CD14-positive monocyte (primary cell): ENCODE results near the gene NIP7. TPM values are rescaled to one million over a fixed set of nuclear protein-coding genes. Genes with fewer than 3 reads are reported as not detected.

Source experiments
- DNase-seq, 3 donors: peaks; one replicate each; pipeline ENCODE4 v3.0.0-alpha.2; 2011 to 2022
- H2AFZ ChIP-seq: 2 replicates; pipeline ENCODE4 v1.6.0; 2012; ENCODE audit warnings: mild to moderate bottlenecking, low read depth, low read length, inconsistent platforms; ENCODE audit not compliant: insufficient read depth, poor library complexity, severe bottlenecking
- H3K27ac ChIP-seq, 2 donors: 1 replicate in 1 of 2; 2 replicates in 1 of 2; pipeline ENCODE4 v1.5.1; 2012 to 2013; ENCODE audit warnings: low read length in 2 of 2, control low read depth in 1 of 2, inconsistent platforms in 1 of 2, low read depth in 1 of 2, mild to moderate bottlenecking in 1 of 2
- H3K27me3 ChIP-seq, 2 donors: one replicate each; pipeline versions ENCODE4 v1.6.0 to v1.6.1; 2011 to 2013; ENCODE audit warnings: low read length in 2 of 2; ENCODE audit not compliant: control insufficient read depth in 2 of 2, insufficient read depth in 2 of 2
- H3K36me3 ChIP-seq, 2 donors: replicated peaks in 1 of 2; 1 replicate in 1 of 2; 2 replicates in 1 of 2; pipeline versions ENCODE4 v1.5.1 to v1.6.1; 2012 to 2013; ENCODE audit warnings: low read length in 2 of 2, control low read depth in 1 of 2, inconsistent platforms in 1 of 2, mild to moderate bottlenecking in 1 of 2; ENCODE audit not compliant: insufficient read depth in 2 of 2, control insufficient read depth in 1 of 2
- H3K4me1 ChIP-seq, 2 donors: 1 replicate in 1 of 2; 2 replicates in 1 of 2; pipeline versions ENCODE4 v1.5.1 to v1.6.1; 2012 to 2013; ENCODE audit warnings: low read length in 2 of 2, control low read depth in 1 of 2, inconsistent platforms in 1 of 2, mild to moderate bottlenecking in 1 of 2, moderate library complexity in 1 of 2; ENCODE audit not compliant: insufficient read depth in 2 of 2, control insufficient read depth in 1 of 2
- H3K4me2 ChIP-seq: replicated peaks from 2 replicates; pipeline ENCODE3; 2012; ENCODE audit warnings: low read length, moderate library complexity, mild to moderate bottlenecking; ENCODE audit not compliant: poor library complexity, severe bottlenecking; ENCODE audit errors: extremely low read depth
- H3K4me3 ChIP-seq, 3 experiments: fragments of 200-600 bp in 1 of 3; sonication (generic) in 1 of 3; replicated peaks in 1 of 3; 1 replicate in 2 of 3; 2 replicates in 1 of 3; pipeline ENCODE4 v1.5.1; 2011 to 2013; ENCODE audit warnings: low read length in 3 of 3, mild to moderate bottlenecking in 3 of 3, control low read depth in 2 of 3, low read depth in 2 of 3, inconsistent platforms in 1 of 3, moderate library complexity in 1 of 3
- H3K79me2 ChIP-seq: 2 replicates; pipeline ENCODE4 v1.6.0; 2012; ENCODE audit warnings: mild to moderate bottlenecking, control low read depth, inconsistent platforms, low read length, moderate library complexity; ENCODE audit not compliant: insufficient read depth
- H3K9ac ChIP-seq: 2 replicates; pipeline ENCODE4 v1.6.0; 2017; ENCODE audit warnings: low read length, mild to moderate bottlenecking; ENCODE audit not compliant: insufficient read depth, poor library complexity, severe bottlenecking
- H3K9me3 ChIP-seq, 2 donors: replicated peaks in 1 of 2; 1 replicate in 1 of 2; 2 replicates in 1 of 2; pipeline versions ENCODE4 v1.5.1 to v1.6.1; 2012 to 2013; ENCODE audit warnings: low read length in 2 of 2, control low read depth in 1 of 2; ENCODE audit not compliant: control insufficient read depth in 1 of 2, insufficient read depth in 1 of 2
- H4K20me1 ChIP-seq: 2 replicates; pipeline ENCODE4 v1.6.0; 2012; ENCODE audit warnings: mild to moderate bottlenecking, low read length, control low read depth, moderate library complexity; ENCODE audit not compliant: insufficient read depth
- H3K27ac Mint-ChIP-seq, 7 donors: one replicate each; pipeline ENCODE4 v1.8.0; 2020; ENCODE audit warnings: mild to moderate bottlenecking in 7 of 7, mixed read lengths in 7 of 7, moderate library complexity in 6 of 7, inconsistent platforms in 2 of 7
- H3K27me3 Mint-ChIP-seq, 3 donors: one replicate each; pipeline ENCODE4 v1.8.0; 2021 to 2022; ENCODE audit warnings: low read depth in 3 of 3, mild to moderate bottlenecking in 3 of 3, mixed read lengths in 3 of 3, moderate library complexity in 3 of 3, inconsistent platforms in 1 of 3
- H3K36me3 Mint-ChIP-seq, 2 donors: one replicate each; pipeline ENCODE4 v1.8.0; 2020; ENCODE audit warnings: mixed read lengths in 2 of 2, inconsistent platforms in 1 of 2, mild to moderate bottlenecking in 1 of 2
- H3K4me1 Mint-ChIP-seq: one replicate; pipeline ENCODE4 v1.8.0; 2020; ENCODE audit warnings: mild to moderate bottlenecking, mixed read lengths
- H3K4me3 Mint-ChIP-seq, 2 donors: one replicate each; pipeline ENCODE4 v1.8.0; 2020; ENCODE audit warnings: mild to moderate bottlenecking in 2 of 2, mixed read lengths in 2 of 2, moderate library complexity in 1 of 2
- H3K9me3 Mint-ChIP-seq, 7 donors: one replicate each; pipeline ENCODE4 v1.8.0; 2020 to 2022; ENCODE audit warnings: mixed read lengths in 7 of 7, mild to moderate bottlenecking in 6 of 7, moderate library complexity in 6 of 7, inconsistent platforms in 2 of 7
- CTCF ChIP-seq: fragments of 200-600 bp; IDR thresholded peaks from one replicate; pipeline ENCODE4 v1.8.0; 2022; ENCODE audit warnings: antibody characterized with exemption, mild to moderate bottlenecking
- WGBS: methylation state at CpG from one replicate; pipeline ENCODE4 v1.1.5; 2013; ENCODE audit warnings: missing lambda C conversion rate; ENCODE audit not compliant: insufficient coverage; 5-methylcytosine and 5-hydroxymethylcytosine counted together
- intact Hi-C, 2 donors: fragments of 100-400 bp; cut with micrococcal nuclease; formaldehyde crosslinking; loops; one replicate each; pipeline versions ENCODE4 v1.15.0 to v1.15.1; 2023
- polyA plus RNA-seq, 3 donors: library from polyadenylated mRNA; depleted of rRNA in 1 of 3; unstranded in 2 of 3; stranded (reverse) in 1 of 3; fragments of 300-500 nt in 2 of 3; fragments of >200 nt in 1 of 3; fragmentation: Illumina TruSeq in 2 of 3; gene quantifications; 1 replicate in 2 of 3; 2 replicates in 1 of 3; pipeline ENCODE4 v1.2.3, GENCODE V29; 2012 to 2021

The NIP7 gene
- polyA plus RNA-seq, 3 donors, result 3.0 to 16.4 (median 14.2) TPM

- no peak overlapping the region for H3K9ac ChIP-seq
- H3K36me3 ChIP-seq, result peaks cover 31 to 65% of the 10 kb centered on the region in 2 donors
- peak overlapping the region in 1 of 3 experiments; percentile 88 for H3K4me3 ChIP-seq
- H3K4me1 ChIP-seq, result peaks cover 13 to 27% of the 10 kb centered on the region in 2 donors
- H2AFZ ChIP-seq, result no peak overlapping the region
- H4K20me1 ChIP-seq, result peaks cover 50% of the 10 kb centered on the region
- Mint-ChIP-seq H3K27ac (peak overlapping the region in 2 of 7 donors; percentile 36 to 40), H3K9me3 (peaks cover 0 to 2% (median 0%) of the 10 kb centered on the region in 7 donors), H3K27me3 (peaks cover 0 to 3% (median 1%) of the 10 kb centered on the region in 3 donors), H3K4me3 (peak overlapping the region; percentile 77 to 86), H3K36me3 (peaks cover 42 to 64% of the 10 kb centered on the region in 2 donors), H3K4me1 (peaks cover 34% of the 10 kb centered on the region)
- DNase-seq, result no peak
- no peaks in the 10 kb centered on the region for H3K27me3 ChIP-seq
- H3K27ac ChIP-seq, result no peak overlapping the region
- H3K9me3 ChIP-seq, result no peaks in the 10 kb centered on the region
- H3K4me2 ChIP-seq, result peak overlapping the region; percentile 93
- no peak for TF ChIP-seq CTCF
- intact Hi-C loops, result no loop called here
- WGBS, result 89% methylated on average over 8 of the region's 10 CpGs
- H3K79me2 ChIP-seq, result peaks cover 60% of the 10 kb centered on the region
Measured at GRCh38 chr16:69328854-69329316, 10.7 kb upstream of the NIP7 start.

GRCh38 chr16:69329369-69330285, 9.9 kb upstream of the NIP7 start:
- Histone ChIP-seq H3K27me3 (no peaks in the 10 kb centered on the region), H3K36me3 (peaks cover 32 to 65% of the 10 kb centered on the region in 2 donors), H3K4me1 (peaks cover 13 to 27% of the 10 kb centered on the region in 2 donors), H3K4me2 (peak overlapping the region; percentile 93), H3K9me3 (no peaks in the 10 kb centered on the region), H3K27ac (peak overlapping the region in 1 of 2 donors; percentile 82), H3K4me3 (peak overlapping the region; percentile 44 to 88 (median 85)), H3K9ac (peak overlapping the region; percentile 77), H4K20me1 (peaks cover 43% of the 10 kb centered on the region), H3K79me2 (peaks cover 55% of the 10 kb centered on the region), H2AFZ (peak overlapping the region; percentile 90)
- H3K4me1 Mint-ChIP-seq, result peaks cover 28% of the 10 kb centered on the region
- DNase-seq, result no peak
- peaks cover 42 to 64% of the 10 kb centered on the region in 2 donors for H3K36me3 Mint-ChIP-seq
- no peak for TF ChIP-seq CTCF
- intact Hi-C loops, result no loop called here
- peak overlapping the region in 1 of 7 donors; percentile 52 for H3K27ac Mint-ChIP-seq
- peaks cover 0 to 2% (median 0%) of the 10 kb centered on the region in 7 donors for H3K9me3 Mint-ChIP-seq
- WGBS, result 11% methylated on average over 77 of the region's 77 CpGs
- H3K27me3 Mint-ChIP-seq, result peaks cover 0 to 2% (median 1%) of the 10 kb centered on the region in 3 donors
- H3K4me3 Mint-ChIP-seq, result peak overlapping the region; percentile 77 to 86
